HepG2 (cell line): Measurements from ENCODE around the gene APPBP2. TPM values are rescaled to one million over a fixed set of nuclear protein-coding genes. Genes with fewer than 3 reads are reported as not detected.
A peak's percentile ranks its signal among the peaks of the same experiment; 100 is the strongest.

Experiments used
- ATAC-seq: fragments of 200-7000 bp; cut with Tn5 transposase; 3 replicates; pipeline ENCODE4 v1.9.1; 2020; ENCODE audit warnings: mild to moderate bottlenecking, moderate library complexity
- BruUV-seq: library from RNA; stranded (reverse); fragments of 400-500 nt; replicated peaks from 2 replicates; lab custom pipeline; 2021; lab: Mats Ljungman, UMichigan
- CTCF ChIA-PET: fragments of 300-600 bp; formaldehyde crosslinking; extraction: SDS; loops from one replicate; lab custom pipeline; 2021; ENCODE audit warnings: low total read pairs, inconsistent platforms, low intra/inter-chr PET ratio; lab: Yijun Ruan, JAX
- POLR2A ChIA-PET: fragments of 350-600 bp; sonication (Branson Sonifier 250); formaldehyde crosslinking; loops from one replicate; lab custom pipeline; 2020; ENCODE audit warnings: antibody characterized with exemption, inconsistent platforms; lab: Yijun Ruan, JAX
- DNase-seq: peaks from one replicate; pipeline ENCODE4 v3.0.0-alpha.2; 2015; ENCODE audit warnings: low spot score
- FAIRE-seq: peaks from 3 replicates; lab custom pipeline; 2011; peaks lifted over from hg19 to GRCh38; lab: Jason Lieb, UNC
- H2AFZ ChIP-seq: one replicate; pipeline ENCODE4 v1.6.1; 2011; ENCODE audit warnings: low read length, inconsistent platforms
- H3K27ac ChIP-seq: fragments of 300-600 bp; 3 replicates; pipeline ENCODE4 v1.8.0; 2011; ENCODE audit warnings: mixed run types, mild to moderate bottlenecking, mixed read lengths, low read length, inconsistent platforms; ENCODE audit not compliant: insufficient read depth; ENCODE audit errors: extremely low read length
- H3K27me3 ChIP-seq, 2 experiments: fragments of 200-600 bp in 1 of 2; 2 replicates in 1 of 2; 3 replicates in 1 of 2; pipeline versions ENCODE4 v1.6.0 to v1.8.0; 2011; ENCODE audit warnings: low read length in 2 of 2, mild to moderate bottlenecking in 2 of 2, moderate library complexity in 2 of 2, inconsistent platforms in 1 of 2; ENCODE audit not compliant: insufficient read depth in 2 of 2, control insufficient read depth in 1 of 2
- H3K36me3 ChIP-seq, 2 experiments: fragments of 200-600 bp in 1 of 2; replicated peaks in 1 of 2; 2 replicates in 1 of 2; 3 replicates in 1 of 2; pipeline versions ENCODE4 v1.5.1 to v1.8.0; 2011; ENCODE audit warnings: low read length in 2 of 2, inconsistent platforms in 1 of 2; ENCODE audit not compliant: insufficient read depth in 2 of 2, control insufficient read depth in 1 of 2
- H3K4me1 ChIP-seq: 2 replicates; pipeline ENCODE4 v1.5.1; 2012; ENCODE audit warnings: low read length, inconsistent platforms; ENCODE audit not compliant: insufficient read depth
- H3K4me2 ChIP-seq: 2 replicates; pipeline ENCODE4 v1.6.0; 2011; ENCODE audit warnings: low read depth, low read length, inconsistent platforms
- H3K4me3 ChIP-seq, 3 experiments: fragments of 200-600 bp in 1 of 3; sonication (generic), shearing (Covaris generic) in 1 of 3; replicated peaks in 1 of 3; 2 replicates each; pipeline ENCODE4 v1.5.1; 2011 to 2016; ENCODE audit warnings: low read length in 3 of 3, inconsistent platforms in 2 of 3, low read depth in 2 of 3, mild to moderate bottlenecking in 2 of 3, control low read depth in 1 of 3, mixed read lengths in 1 of 3; ENCODE audit not compliant: insufficient read depth in 1 of 3
- H3K79me2 ChIP-seq: one replicate; pipeline ENCODE4 v1.6.1; 2011; ENCODE audit warnings: low read length, inconsistent platforms; ENCODE audit not compliant: insufficient read depth
- H3K9ac ChIP-seq: 2 replicates; pipeline ENCODE4 v1.6.0; 2011; ENCODE audit warnings: mild to moderate bottlenecking, low read depth, low read length, inconsistent platforms; ENCODE audit not compliant: insufficient read depth
- H3K9me3 ChIP-seq: 2 replicates; pipeline ENCODE4 v1.5.1; 2012; ENCODE audit warnings: mild to moderate bottlenecking, low read length
- H4K20me1 ChIP-seq: 2 replicates; pipeline ENCODE4 v1.6.0; 2011; ENCODE audit warnings: inconsistent platforms, mild to moderate bottlenecking, low read length, moderate library complexity; ENCODE audit not compliant: insufficient read depth
- EZH2 ChIP-seq: conservative IDR thresholded peaks from 2 replicates; pipeline ENCODE4 v1.6.1; 2012; ENCODE audit warnings: mild to moderate bottlenecking, low read depth, low read length, moderate library complexity
- GATAD1 ChIP-seq: IDR thresholded peaks from 2 replicates; pipeline ENCODE4 v1.6.1; 2016; ENCODE audit warnings: missing genetic modification reagents, missing compliant biosample characterization
- HOMEZ ChIP-seq: IDR thresholded peaks from 2 replicates; pipeline ENCODE4 v1.6.1; 2016; ENCODE audit warnings: low read depth
- JARID2 ChIP-seq: sonication (generic); formaldehyde crosslinking; IDR thresholded peaks from 2 replicates; pipeline ENCODE4 v1.8.1; 2023; ENCODE audit warnings: missing genetic modification reagents, inconsistent platforms; ENCODE audit not compliant: insufficient replicate concordance
- PATZ1 ChIP-seq: sonication (generic); formaldehyde crosslinking; IDR thresholded peaks from 2 replicates; pipeline ENCODE4 v1.4.0; 2020; ENCODE audit warnings: missing genetic modification reagents
- RAD21 ChIP-seq: fragments of 450-650 bp; formaldehyde crosslinking; IDR thresholded peaks from 2 replicates; pipeline ENCODE4 v1.5.0; 2020; ENCODE audit warnings: mild to moderate bottlenecking
- TARDBP ChIP-seq: sonication (generic); formaldehyde crosslinking; IDR thresholded peaks from 2 replicates; pipeline ENCODE4 v1.8.0; 2022; ENCODE audit warnings: mild to moderate bottlenecking, missing genetic modification reagents
- ZNF749 ChIP-seq: sonication (generic); formaldehyde crosslinking; IDR thresholded peaks from 2 replicates; pipeline ENCODE4 v1.8.0; 2022; ENCODE audit warnings: mild to moderate bottlenecking, missing genetic modification reagents, moderate library complexity, borderline replicate concordance
- ZNF761 ChIP-seq: sonication (generic); formaldehyde crosslinking; conservative IDR thresholded peaks from 2 replicates; pipeline ENCODE4 v1.4.0; 2020; ENCODE audit warnings: mild to moderate bottlenecking, missing genetic modification reagents
- WGBS: methylation state at CpG from one replicate; pipeline ENCODE4 v1.1.6; 2017; ENCODE audit warnings: low lambda C conversion rate; 5-methylcytosine and 5-hydroxymethylcytosine counted together
- in situ Hi-C: cut with HindIII; loops from 2 replicates; pipeline ENCODE4 v1.10.0; 2017; ENCODE audit warnings: low pct_unique_long_range_greater_than_20kb; ENCODE audit not compliant: extremely low pct_ligation_motif_present
- intact Hi-C: fragments of 100-400 bp; cut with micrococcal nuclease; formaldehyde crosslinking; loops from one replicate; pipeline ENCODE4 v1.10.0; 2022; ENCODE audit not compliant: unreplicated experiment
- polyA plus RNA-seq, 8 experiments: library from polyadenylated mRNA; depleted of rRNA in 3 of 8; stranded (reverse) in 7 of 8; unstranded in 1 of 8; fragments of >200 nt; fragmentation: Illumina TruSeq in 4 of 8; extraction: Trizol in 4 of 8; gene quantifications; 2 replicates each; pipeline versions ENCODE4 v1.2.1 to v1.2.3, GENCODE V29; 2011 to 2016; ENCODE audit warnings: low read depth in 4 of 8, missing spikeins in 1 of 8, mixed read lengths in 1 of 8; ENCODE audit not compliant: insufficient read depth in 1 of 8
- total RNA-seq, 5 experiments: library from RNA; depleted of rRNA; stranded (reverse); fragments of >200 nt; fragmentation: Illumina TruSeq; extraction: Trizol; gene quantifications; 2 replicates each; pipeline ENCODE4 v1.2.3, GENCODE V29; 2016; ENCODE audit warnings: low read depth in 1 of 5
- TF ChIP-seq, protein P1 (sequence below): IDR thresholded peaks from 2 replicates; pipeline ENCODE4 v1.6.1; 2016; ENCODE audit warnings: missing genetic modification reagents, missing compliant biosample characterization
- TF ChIP-seq, protein P2 (sequence below): sonication (generic); formaldehyde crosslinking; IDR thresholded peaks from 2 replicates; pipeline ENCODE4 v1.5.1; 2020; ENCODE audit warnings: mild to moderate bottlenecking, missing genetic modification reagents, moderate library complexity
- TF ChIP-seq, protein P3 (sequence below): sonication (generic); formaldehyde crosslinking; IDR thresholded peaks from 2 replicates; pipeline ENCODE4 v1.5.0; 2020; ENCODE audit warnings: missing genetic modification reagents

The APPBP2 gene
- total and polyA plus RNA-seq, 2 of the 13 experiments (the other 11 are each of a cell fraction or from before 2014, with no cell fraction given) = 17.5 to 45.8 TPM

DNA sequence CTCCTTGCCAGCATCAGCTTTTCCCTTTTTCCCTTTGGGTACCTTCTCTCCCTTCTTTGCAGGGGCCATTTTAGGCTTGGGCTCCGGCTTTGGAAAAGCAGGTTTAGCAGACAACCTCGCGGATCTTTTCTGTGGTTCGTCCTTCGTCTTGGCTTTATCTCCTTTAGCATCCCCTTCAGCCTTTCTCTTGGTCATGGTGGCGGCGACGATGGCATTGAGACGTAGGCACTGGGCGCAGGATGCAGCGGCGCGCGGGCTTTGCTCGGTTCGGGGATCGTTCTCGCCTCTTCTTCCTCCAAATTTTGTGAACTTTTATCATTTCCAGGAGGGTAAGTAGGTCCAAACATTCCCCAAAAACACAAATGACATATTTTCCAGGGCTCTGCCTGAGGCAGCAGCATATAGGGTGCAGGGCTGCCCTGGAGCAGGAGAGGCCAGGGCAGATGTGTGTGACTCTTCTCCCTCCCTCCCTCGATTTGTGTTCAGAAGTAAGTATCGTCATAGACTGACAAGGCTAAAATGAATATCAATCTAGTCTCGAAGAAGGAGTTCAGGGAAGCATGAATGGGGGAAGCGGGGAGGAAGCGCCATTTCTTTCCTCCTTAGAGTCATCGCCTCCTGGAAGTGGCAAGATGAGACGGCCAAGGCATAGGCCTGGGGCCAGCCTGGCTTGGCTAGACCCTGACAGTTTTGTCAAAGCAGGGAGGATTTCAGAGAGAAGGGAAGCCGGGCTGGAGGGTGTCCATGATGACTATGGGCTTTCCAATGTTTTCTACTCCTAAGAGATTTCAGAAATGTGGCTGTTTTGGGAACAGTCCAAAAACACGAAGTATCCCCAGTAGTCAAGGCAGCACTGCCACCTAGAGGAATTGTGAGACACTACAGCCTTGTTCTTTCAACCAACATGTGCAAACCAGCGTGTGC is 90.5 kb downstream of the APPBP2 start:
- peak; percentile 98 for FAIRE-seq
- no peak overlapping the region for H3K27ac ChIP-seq
- no peaks in the 10 kb centered on the region; a peak in 1 of 5 replicates for H3K27me3 ChIP-seq
- peak; percentile 86 for DNase-seq
- H3K9ac ChIP-seq = no peak overlapping the region
- no peak overlapping the region for H3K4me3 ChIP-seq
- no peaks in the 10 kb centered on the region for H3K36me3 ChIP-seq
- H3K79me2 ChIP-seq = no peaks in the 10 kb centered on the region
- 60% methylated on average over 28 of the region's 28 CpGs for WGBS
- BruUV-seq = no TSS peak
- H3K9me3 ChIP-seq = peaks cover 12% of the 10 kb centered on the region; the same call in 1 of the 2 replicates
- peaks cover 25% of the 10 kb centered on the region for H3K4me1 ChIP-seq
- intact Hi-C loops = loop anchor here (1.0 to 10.0 kb wide), 5 partner anchors 15 to 292 kb away; no protein-coding TSS in a partner anchor
- H2AFZ ChIP-seq = no peak overlapping the region
- no peaks in the 10 kb centered on the region for H4K20me1 ChIP-seq
- POLR2A ChIA-PET = no interaction called here
- ATAC-seq = peak; percentile 68
- CTCF ChIA-PET = interaction anchor here (0.7 to 2.4 kb wide), 5 partner anchors 15 to 292 kb away, joined by 3 to 28 read pairs (median 7); no protein-coding TSS in a partner anchor
- H3K4me2 ChIP-seq = peak overlapping the region; percentile 69
- in situ Hi-C loops = loop anchor here (10.0 kb wide), 1 partner anchor 271 kb away; no protein-coding TSS in a partner anchor
- TF ChIP-seq, protein P1, sequence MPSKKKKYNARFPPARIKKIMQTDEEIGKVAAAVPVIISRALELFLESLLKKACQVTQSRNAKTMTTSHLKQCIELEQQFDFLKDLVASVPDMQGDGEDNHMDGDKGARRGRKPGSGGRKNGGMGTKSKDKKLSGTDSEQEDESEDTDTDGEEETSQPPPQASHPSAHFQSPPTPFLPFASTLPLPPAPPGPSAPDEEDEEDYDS = 0 out of 2 replicates have a peak, but pooled peaks have one; percentile 42
- no peak for TF ChIP-seq EZH2
- peak; percentile 50; the same call in 1 of the 2 replicates for TF ChIP-seq HOMEZ (CRISPR knock-in tag)
- TF ChIP-seq, protein P2, sequence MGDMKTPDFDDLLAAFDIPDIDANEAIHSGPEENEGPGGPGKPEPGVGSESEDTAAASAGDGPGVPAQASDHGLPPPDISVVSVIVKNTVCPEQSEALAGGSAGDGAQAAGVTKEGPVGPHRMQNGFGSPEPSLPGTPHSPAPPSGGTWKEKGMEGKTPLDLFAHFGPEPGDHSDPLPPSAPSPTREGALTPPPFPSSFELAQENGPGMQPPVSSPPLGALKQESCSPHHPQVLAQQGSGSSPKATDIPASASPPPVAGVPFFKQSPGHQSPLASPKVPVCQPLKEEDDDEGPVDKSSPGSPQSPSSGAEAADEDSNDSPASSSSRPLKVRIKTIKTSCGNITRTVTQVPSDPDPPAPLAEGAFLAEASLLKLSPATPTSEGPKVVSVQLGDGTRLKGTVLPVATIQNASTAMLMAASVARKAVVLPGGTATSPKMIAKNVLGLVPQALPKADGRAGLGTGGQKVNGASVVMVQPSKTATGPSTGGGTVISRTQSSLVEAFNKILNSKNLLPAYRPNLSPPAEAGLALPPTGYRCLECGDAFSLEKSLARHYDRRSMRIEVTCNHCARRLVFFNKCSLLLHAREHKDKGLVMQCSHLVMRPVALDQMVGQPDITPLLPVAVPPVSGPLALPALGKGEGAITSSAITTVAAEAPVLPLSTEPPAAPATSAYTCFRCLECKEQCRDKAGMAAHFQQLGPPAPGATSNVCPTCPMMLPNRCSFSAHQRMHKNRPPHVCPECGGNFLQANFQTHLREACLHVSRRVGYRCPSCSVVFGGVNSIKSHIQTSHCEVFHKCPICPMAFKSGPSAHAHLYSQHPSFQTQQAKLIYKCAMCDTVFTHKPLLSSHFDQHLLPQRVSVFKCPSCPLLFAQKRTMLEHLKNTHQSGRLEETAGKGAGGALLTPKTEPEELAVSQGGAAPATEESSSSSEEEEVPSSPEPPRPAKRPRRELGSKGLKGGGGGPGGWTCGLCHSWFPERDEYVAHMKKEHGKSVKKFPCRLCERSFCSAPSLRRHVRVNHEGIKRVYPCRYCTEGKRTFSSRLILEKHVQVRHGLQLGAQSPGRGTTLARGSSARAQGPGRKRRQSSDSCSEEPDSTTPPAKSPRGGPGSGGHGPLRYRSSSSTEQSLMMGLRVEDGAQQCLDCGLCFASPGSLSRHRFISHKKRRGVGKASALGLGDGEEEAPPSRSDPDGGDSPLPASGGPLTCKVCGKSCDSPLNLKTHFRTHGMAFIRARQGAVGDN (CRISPR knock-in tag) = no peak
- peak; percentile 60 for TF ChIP-seq JARID2 (CRISPR knock-in tag)
- no peak for TF ChIP-seq ZNF749
- no peak for TF ChIP-seq TARDBP (CRISPR knock-in tag)
- TF ChIP-seq GATAD1 = peak; percentile 27; the same call in 1 of the 2 replicates
- TF ChIP-seq ZNF761 (CRISPR knock-in tag) = no peak
- TF ChIP-seq PATZ1 = 0 out of 2 replicates have a peak, but pooled peaks have one; percentile 33
- TF ChIP-seq, protein P3, sequence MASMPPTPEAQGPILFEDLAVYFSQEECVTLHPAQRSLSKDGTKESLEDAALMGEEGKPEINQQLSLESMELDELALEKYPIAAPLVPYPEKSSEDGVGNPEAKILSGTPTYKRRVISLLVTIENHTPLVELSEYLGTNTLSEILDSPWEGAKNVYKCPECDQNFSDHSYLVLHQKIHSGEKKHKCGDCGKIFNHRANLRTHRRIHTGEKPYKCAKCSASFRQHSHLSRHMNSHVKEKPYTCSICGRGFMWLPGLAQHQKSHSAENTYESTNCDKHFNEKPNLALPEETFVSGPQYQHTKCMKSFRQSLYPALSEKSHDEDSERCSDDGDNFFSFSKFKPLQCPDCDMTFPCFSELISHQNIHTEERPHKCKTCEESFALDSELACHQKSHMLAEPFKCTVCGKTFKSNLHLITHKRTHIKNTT (CRISPR knock-in tag) = no peak
- TF ChIP-seq RAD21 = peak; percentile 92
